GM06990 (cell line): ENCODE data around the gene EMC10.

Source experiments
- DNase-seq: peaks from one replicate; pipeline ENCODE4 v3.0.0-alpha.2; 2011; ENCODE audit not compliant: insufficient read length; ENCODE audit errors: extremely low read depth
- H3K27me3 ChIP-seq: replicated peaks from 2 replicates; pipeline ENCODE4 v1.6.0; 2011; ENCODE audit warnings: low read length; ENCODE audit not compliant: control insufficient read depth, insufficient read depth
- H3K36me3 ChIP-seq: 2 replicates; pipeline ENCODE4 v1.5.1; 2011; ENCODE audit warnings: low read length; ENCODE audit not compliant: control insufficient read depth, insufficient read depth
- H3K4me3 ChIP-seq: replicated peaks from 2 replicates; pipeline ENCODE4 v1.5.1; 2011; ENCODE audit warnings: low read depth, mild to moderate bottlenecking, control low read depth, low read length
- TF ChIP-seq, protein P1 (sequence below): IDR thresholded peaks from 2 replicates; pipeline ENCODE4 v1.5.1; 2011; ENCODE audit warnings: low read length, control low read depth, mild to moderate bottlenecking, inconsistent platforms; ENCODE audit not compliant: insufficient read depth, poor library complexity, severe bottlenecking

EMC10 gene

GRCh38 chr19:50461066-50461875 is 15.0 kb upstream of the EMC10 start:
- H3K36me3 ChIP-seq = no peaks in the 10 kb centered on the region
- H3K4me3 ChIP-seq = no peak overlapping the region
- DNase-seq = peak; percentile 73
- TF ChIP-seq, protein P1, sequence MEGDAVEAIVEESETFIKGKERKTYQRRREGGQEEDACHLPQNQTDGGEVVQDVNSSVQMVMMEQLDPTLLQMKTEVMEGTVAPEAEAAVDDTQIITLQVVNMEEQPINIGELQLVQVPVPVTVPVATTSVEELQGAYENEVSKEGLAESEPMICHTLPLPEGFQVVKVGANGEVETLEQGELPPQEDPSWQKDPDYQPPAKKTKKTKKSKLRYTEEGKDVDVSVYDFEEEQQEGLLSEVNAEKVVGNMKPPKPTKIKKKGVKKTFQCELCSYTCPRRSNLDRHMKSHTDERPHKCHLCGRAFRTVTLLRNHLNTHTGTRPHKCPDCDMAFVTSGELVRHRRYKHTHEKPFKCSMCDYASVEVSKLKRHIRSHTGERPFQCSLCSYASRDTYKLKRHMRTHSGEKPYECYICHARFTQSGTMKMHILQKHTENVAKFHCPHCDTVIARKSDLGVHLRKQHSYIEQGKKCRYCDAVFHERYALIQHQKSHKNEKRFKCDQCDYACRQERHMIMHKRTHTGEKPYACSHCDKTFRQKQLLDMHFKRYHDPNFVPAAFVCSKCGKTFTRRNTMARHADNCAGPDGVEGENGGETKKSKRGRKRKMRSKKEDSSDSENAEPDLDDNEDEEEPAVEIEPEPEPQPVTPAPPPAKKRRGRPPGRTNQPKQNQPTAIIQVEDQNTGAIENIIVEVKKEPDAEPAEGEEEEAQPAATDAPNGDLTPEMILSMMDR = peak; percentile 83
- no peaks in the 10 kb centered on the region for H3K27me3 ChIP-seq

DNA sequence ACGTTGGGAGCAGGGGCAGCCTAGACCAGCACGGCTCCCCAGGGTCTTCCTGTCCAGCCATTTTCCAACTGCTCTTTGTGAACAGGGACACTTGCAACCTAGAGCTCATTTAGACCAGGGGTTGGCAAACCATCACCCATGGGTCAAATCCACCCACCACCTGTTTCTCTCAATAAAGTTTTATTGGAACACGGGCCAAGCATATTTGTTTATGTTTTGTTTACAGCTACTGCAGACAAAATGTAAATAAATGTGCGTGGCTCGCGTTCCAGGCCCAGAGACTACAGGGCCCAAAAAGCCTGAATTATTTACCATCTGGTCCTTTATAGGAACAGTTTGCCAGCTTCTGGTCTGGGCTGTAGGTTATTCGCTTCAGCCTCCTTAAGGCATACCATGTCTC is 13.3 kb upstream of the EMC10 start:
- no peaks in the 10 kb centered on the region for H3K36me3 ChIP-seq
- H3K4me3 ChIP-seq = no peak overlapping the region
- no peak for DNase-seq
- TF ChIP-seq, protein P1 = no peak
- H3K27me3 ChIP-seq = no peaks in the 10 kb centered on the region

DNA sequence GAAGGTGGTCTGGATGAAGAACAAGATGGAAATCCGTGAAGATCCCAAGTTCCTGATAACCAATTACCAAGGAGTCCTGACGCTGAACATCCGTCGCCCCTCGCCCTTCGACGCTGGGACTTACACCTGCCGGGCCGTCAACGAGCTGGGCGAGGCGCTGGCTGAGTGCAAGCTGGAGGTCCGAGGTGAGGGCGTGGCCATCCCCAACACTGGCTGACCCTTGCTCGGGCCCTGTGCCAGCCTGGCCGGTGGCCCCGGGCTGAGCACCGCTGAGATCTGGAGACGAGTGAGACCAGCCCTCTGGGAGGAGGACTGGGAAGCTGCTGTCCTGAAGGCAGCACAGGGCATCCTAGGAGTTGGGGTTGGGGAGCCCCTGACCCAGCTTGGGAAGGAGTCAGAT is 12.0 kb upstream of the EMC10 start:
- no peak overlapping the region for H3K4me3 ChIP-seq
- H3K36me3 ChIP-seq = no peaks in the 10 kb centered on the region
- TF ChIP-seq, protein P1 = no peak
- no peaks in the 10 kb centered on the region; the same call in 1 of the 2 replicates for H3K27me3 ChIP-seq
- DNase-seq = no peak

GRCh38 chr19:50465000-50465399 is 11.3 kb upstream of the EMC10 start:
- no peaks in the 10 kb centered on the region for H3K36me3 ChIP-seq
- no peaks in the 10 kb centered on the region; the same call in 1 of the 2 replicates for H3K27me3 ChIP-seq
- TF ChIP-seq, protein P1 = no peak
- DNase-seq = no peak
- H3K4me3 ChIP-seq = no peak overlapping the region

DNA sequence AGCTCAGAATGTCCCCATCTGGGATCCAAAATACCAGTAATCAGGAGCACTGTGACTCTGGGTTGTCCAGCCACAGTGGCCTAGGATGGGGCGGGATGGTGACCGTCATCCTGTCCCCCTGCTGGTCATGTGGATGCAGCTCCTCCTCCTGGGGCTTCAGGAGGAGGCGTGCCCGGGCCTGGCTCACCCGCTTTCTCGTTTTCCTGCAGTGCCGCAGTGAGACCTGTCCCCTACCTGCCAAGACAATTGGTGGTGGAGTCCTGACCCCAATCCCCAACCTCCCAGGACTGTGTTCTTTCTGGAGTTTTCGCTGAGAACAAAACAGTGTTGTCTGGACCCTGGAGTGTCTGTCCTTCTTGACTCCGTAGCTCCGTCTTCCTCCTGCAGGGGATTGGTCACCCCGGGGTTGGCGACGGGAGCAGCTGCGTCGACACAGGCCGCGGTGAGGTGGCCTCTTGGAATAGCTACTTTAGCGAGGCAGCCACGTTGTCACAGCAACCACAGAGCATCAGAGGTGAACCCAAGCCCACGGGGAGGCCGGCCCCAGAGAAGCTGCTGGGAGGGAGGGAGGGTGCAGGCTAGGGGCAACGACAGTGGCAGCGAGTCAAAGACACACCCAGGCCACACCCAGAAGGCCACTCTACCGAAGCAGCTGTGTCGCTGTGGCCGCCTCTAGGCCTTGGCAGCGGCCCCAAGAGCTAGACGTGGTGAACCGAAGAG is 10.2 kb upstream of the EMC10 start:
- DNase-seq = no peak
- TF ChIP-seq, protein P1 = no peak
- Histone ChIP-seq H3K4me3 (no peak overlapping the region), H3K36me3 (no peaks in the 10 kb centered on the region), H3K27me3 (no peaks in the 10 kb centered on the region; the same call in 1 of the 2 replicates)
